GM18951 (cell line): Measurements from ENCODE around the gene ABCC1.

Source experiments
- POLR2A ChIP-seq: IDR thresholded peaks from 4 replicates; pipeline ENCODE4 v1.6.1; 2011; ENCODE audit warnings: mild to moderate bottlenecking; ENCODE audit not compliant: insufficient read length, insufficient read depth; ENCODE audit errors: extremely low read depth
- in situ Hi-C: fragments of 300-500 bp; cut with MboI; formaldehyde crosslinking; loops from one replicate; pipeline ENCODE4 v1.12.0; 2022; ENCODE audit warnings: low sequenced_read_pairs, mixed read lengths, inconsistent platforms; ENCODE audit not compliant: unreplicated experiment

The ABCC1 gene

GRCh38 chr16:16075488-16076422, 126.3 kb downstream of the ABCC1 start:
- TF ChIP-seq POLR2A: no peak

GRCh38 chr16:16076423-16076813, 127.0 kb downstream of the ABCC1 start:
- TF ChIP-seq POLR2A: no peak
- in situ Hi-C loops: no loop called here

More at GRCh38 chr16:16075488-16076422, 126.3 kb downstream of the ABCC1 start:
- in situ Hi-C loops: no loop called here

GRCh38 chr16:16080465-16081065, 131.1 kb downstream of the ABCC1 start:
- no peak for TF ChIP-seq POLR2A
- in situ Hi-C loops: no loop called here

- TF ChIP-seq POLR2A: no peak
- in situ Hi-C loops: no loop called here
Observed at GRCh38 chr16:16081141-16081540, 131.7 kb downstream of the ABCC1 start.

GRCh38 chr16:16082255-16082654, 132.8 kb downstream of the ABCC1 start:
- in situ Hi-C loops: no loop called here
- no peak for TF ChIP-seq POLR2A

GRCh38 chr16:16083421-16084156, 134.2 kb downstream of the ABCC1 start:
- in situ Hi-C loops: no loop called here
- no peak for TF ChIP-seq POLR2A

GRCh38 chr16:16084874-16085273, 135.5 kb downstream of the ABCC1 start:
- in situ Hi-C loops: no loop called here
- TF ChIP-seq POLR2A: no peak

GRCh38 chr16:16086653-16087446, 137.4 kb downstream of the ABCC1 start:
- no peak for TF ChIP-seq POLR2A
- in situ Hi-C loops: no loop called here

- no peak for TF ChIP-seq POLR2A
Observed at GRCh38 chr16:16090238-16090637, 140.8 kb downstream of the ABCC1 start.

GRCh38 chr16:16092925-16093627, 143.7 kb downstream of the ABCC1 start:
- no peak for TF ChIP-seq POLR2A
- in situ Hi-C loops: no loop called here

More at GRCh38 chr16:16090238-16090637, 140.8 kb downstream of the ABCC1 start:
- in situ Hi-C loops: no loop called here

GRCh38 chr16:16093628-16094332, 144.4 kb downstream of the ABCC1 start:
- in situ Hi-C loops: no loop called here

More at GRCh38 chr16:16093628-16094332, 144.4 kb downstream of the ABCC1 start:
- TF ChIP-seq POLR2A: no peak
